ENCODE results near the gene SEPTIN1.
"Not testable (repeated sequence)": the region's sequence is repeated elsewhere in the genome, so short reads cannot be mapped to it uniquely, and the experiment has no call there.

DNA sequence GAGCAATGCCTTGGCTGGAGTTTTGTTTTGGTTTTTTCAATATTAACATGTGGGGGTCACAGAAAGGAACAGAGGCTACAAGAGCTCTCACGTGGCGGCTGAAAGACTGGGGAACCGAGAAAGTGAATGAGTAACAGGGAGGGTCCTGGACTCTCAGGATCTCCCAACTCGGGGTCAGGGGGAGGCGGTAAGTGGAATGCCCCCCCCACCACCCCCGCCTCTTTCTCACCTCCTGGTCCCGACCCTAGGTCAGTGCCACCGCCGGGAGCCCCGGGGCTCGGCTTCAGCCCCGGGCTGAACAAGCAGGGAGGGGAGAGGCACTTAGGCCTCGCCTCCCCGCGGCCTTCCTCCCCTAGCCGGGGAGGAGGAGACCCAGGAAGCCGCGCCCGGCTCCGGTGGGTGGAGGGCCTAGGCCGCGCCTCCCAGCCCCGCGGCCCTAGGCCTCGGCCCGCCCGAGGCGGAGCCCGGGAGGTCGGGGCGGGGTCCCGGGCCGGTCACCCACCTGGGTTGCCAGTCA lies 47.8 kb downstream of the SEPTIN1 start:
- TF ChIP-seq, protein P1, sequence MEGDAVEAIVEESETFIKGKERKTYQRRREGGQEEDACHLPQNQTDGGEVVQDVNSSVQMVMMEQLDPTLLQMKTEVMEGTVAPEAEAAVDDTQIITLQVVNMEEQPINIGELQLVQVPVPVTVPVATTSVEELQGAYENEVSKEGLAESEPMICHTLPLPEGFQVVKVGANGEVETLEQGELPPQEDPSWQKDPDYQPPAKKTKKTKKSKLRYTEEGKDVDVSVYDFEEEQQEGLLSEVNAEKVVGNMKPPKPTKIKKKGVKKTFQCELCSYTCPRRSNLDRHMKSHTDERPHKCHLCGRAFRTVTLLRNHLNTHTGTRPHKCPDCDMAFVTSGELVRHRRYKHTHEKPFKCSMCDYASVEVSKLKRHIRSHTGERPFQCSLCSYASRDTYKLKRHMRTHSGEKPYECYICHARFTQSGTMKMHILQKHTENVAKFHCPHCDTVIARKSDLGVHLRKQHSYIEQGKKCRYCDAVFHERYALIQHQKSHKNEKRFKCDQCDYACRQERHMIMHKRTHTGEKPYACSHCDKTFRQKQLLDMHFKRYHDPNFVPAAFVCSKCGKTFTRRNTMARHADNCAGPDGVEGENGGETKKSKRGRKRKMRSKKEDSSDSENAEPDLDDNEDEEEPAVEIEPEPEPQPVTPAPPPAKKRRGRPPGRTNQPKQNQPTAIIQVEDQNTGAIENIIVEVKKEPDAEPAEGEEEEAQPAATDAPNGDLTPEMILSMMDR (IDR thresholded peaks at IDR 0.05; ENCODE audit: extremely low read depth in 1 of 2, insufficient read depth in 1 of 2, low read depth in 1 of 2, low read length in 2 of 2), result not testable (repeated sequence)
- TF ChIP-seq EZH2 (IDR thresholded peaks at IDR 0.05; ENCODE audit: borderline replicate concordance, low read depth, low read length, severe bottlenecking); MYC (IDR thresholded peaks at IDR 0.05; ENCODE audit: low read depth, low read length): not testable (repeated sequence)
- TF ChIP-seq, protein P2, sequence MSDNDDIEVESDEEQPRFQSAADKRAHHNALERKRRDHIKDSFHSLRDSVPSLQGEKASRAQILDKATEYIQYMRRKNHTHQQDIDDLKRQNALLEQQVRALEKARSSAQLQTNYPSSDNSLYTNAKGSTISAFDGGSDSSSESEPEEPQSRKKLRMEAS (IDR thresholded peaks at IDR 0.05; ENCODE audit: insufficient read depth, insufficient read length), result not testable (repeated sequence)

All from endothelial cell of umbilical vein (primary cell).